Skeletal muscle tissue (tissue), 4 donors: ENCODE measurements around the gene DDX17. TPM values are rescaled to one million over a fixed set of nuclear protein-coding genes. Genes with fewer than 3 reads are reported as not detected.

Experiments
- H3K27ac ChIP-seq: one replicate; pipeline ENCODE4 v1.7.0; 2013; ENCODE audit warnings: mild to moderate bottlenecking, low read depth, low read length, inconsistent platforms
- H3K27me3 ChIP-seq, 3 donors: one replicate each; pipeline ENCODE4 v1.7.0; 2013; ENCODE audit warnings: low read length in 3 of 3; ENCODE audit not compliant: control insufficient read depth in 3 of 3, insufficient read depth in 3 of 3
- H3K36me3 ChIP-seq, 3 donors: one replicate each; pipeline ENCODE4 v1.7.0; 2013; ENCODE audit warnings: low read length in 3 of 3; ENCODE audit not compliant: control insufficient read depth in 3 of 3, insufficient read depth in 3 of 3
- H3K4me1 ChIP-seq, 3 donors: one replicate each; pipeline ENCODE4 v1.7.0; 2013; ENCODE audit warnings: low read length in 3 of 3, mild to moderate bottlenecking in 3 of 3; ENCODE audit not compliant: control insufficient read depth in 3 of 3, insufficient read depth in 3 of 3
- H3K4me3 ChIP-seq, 3 donors: one replicate each; pipeline ENCODE4 v1.7.0; 2013; ENCODE audit warnings: low read length in 3 of 3
- H3K9ac ChIP-seq, 3 donors: one replicate each; pipeline ENCODE4 v1.7.0; 2013; ENCODE audit warnings: low read length in 3 of 3, mild to moderate bottlenecking in 3 of 3, moderate library complexity in 2 of 3, low read depth in 1 of 3
- H3K9me3 ChIP-seq, 3 donors: one replicate each; pipeline ENCODE4 v1.7.0; 2013; ENCODE audit warnings: low read length in 3 of 3; ENCODE audit not compliant: control insufficient read depth in 3 of 3
- total RNA-seq: library from RNA; depleted of rRNA; stranded (reverse); fragments of >200 nt; gene quantifications from one replicate; pipeline ENCODE4 v1.2.3, GENCODE V29; 2014
- donor health status: Osteomylitis.

Gene DDX17
- total RNA-seq, 1 donor from 2014 or later, result 358 TPM

DNA sequence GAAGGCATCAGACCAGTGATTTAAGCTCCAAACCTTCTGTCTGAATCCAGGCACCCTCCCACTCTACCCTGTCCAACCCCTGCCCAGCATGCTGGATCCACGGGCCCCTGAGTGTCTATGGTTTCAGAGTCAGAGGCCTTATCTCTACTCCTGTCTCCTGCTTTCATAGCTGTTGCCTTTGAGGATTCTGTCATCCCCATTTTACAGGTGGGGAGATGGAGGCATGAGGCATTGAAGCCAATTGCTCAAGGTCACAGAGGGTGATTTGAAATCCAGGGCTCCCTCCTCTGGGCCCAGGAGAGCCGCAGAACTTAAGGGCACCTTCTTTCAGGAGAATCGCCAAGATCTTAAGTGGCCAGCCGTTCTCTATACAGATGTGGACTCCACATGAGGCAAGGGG lies 54.2 kb downstream of the DDX17 start:
- Histone ChIP-seq H3K9me3 (no peaks in the 10 kb centered on the region), H3K36me3 (no peaks in the 10 kb centered on the region), H3K9ac (no peak overlapping the region), H3K27me3 (peaks cover 66 to 79% (median 70%) of the 10 kb centered on the region in 3 donors), H3K4me3 (no peak overlapping the region), H3K27ac (no peak overlapping the region), H3K4me1 (peaks cover 5 to 10% (median 6%) of the 10 kb centered on the region in 3 donors)

DNA sequence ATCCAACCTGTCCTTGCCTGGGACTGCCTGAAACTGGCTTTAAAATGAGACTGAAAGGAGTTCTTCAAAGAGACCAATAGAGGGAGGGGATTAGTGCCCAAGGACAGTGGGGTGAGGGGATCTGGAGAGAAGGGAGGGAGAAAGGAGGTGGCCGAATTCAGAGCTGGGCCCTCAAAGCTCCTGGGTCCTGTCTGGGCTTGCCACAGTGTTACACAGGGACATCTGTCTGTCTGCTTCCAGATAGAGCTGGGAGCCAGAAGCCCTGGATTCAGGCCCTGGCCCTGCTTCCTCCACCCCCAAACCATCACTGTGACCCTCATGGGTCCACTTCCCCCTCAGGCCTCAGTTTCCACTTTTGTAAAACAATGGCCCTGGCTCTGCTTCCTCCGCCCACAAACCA lies 54.7 kb downstream of the DDX17 start:
- Histone ChIP-seq H3K9ac (no peak overlapping the region), H3K4me1 (peaks cover 5 to 10% (median 6%) of the 10 kb centered on the region in 3 donors), H3K27me3 (peaks cover 63 to 78% (median 67%) of the 10 kb centered on the region in 3 donors), H3K9me3 (no peaks in the 10 kb centered on the region), H3K27ac (no peak overlapping the region), H3K4me3 (no peak overlapping the region), H3K36me3 (no peaks in the 10 kb centered on the region)

DNA sequence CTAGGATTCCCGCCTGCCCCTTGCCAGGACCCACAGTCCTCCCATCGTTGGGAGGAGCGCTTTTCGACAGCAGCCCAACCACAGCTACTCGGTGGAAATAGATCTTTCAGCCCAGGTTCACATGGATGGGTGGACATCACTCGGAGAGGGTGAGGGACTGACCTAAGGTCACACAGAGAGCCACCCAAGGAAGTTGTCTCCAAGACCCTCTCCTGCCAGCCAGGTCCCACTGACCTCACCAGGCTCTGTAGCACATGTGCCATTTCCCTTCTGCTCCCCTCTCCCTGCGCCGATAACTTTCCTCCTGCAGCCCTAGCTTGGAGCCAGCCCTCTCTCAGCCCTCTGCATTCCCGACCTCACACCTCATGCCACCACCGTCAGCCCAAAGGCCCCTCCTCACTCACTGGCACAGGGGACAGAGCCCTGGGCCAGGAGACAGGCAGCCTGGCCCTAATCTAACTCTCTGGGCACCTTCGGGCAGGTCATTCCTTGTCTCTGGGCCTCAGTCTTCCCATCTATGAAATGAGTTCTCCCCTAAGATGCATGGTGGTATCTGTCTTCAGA lies 55.8 kb downstream of the DDX17 start:
- Histone ChIP-seq H3K27ac (no peak overlapping the region), H3K4me3 (no peak overlapping the region), H3K36me3 (no peaks in the 10 kb centered on the region), H3K27me3 (peaks cover 63 to 79% (median 68%) of the 10 kb centered on the region in 3 donors), H3K9ac (no peak overlapping the region), H3K4me1 (peaks cover 5 to 10% (median 6%) of the 10 kb centered on the region in 3 donors), H3K9me3 (no peaks in the 10 kb centered on the region)

DNA sequence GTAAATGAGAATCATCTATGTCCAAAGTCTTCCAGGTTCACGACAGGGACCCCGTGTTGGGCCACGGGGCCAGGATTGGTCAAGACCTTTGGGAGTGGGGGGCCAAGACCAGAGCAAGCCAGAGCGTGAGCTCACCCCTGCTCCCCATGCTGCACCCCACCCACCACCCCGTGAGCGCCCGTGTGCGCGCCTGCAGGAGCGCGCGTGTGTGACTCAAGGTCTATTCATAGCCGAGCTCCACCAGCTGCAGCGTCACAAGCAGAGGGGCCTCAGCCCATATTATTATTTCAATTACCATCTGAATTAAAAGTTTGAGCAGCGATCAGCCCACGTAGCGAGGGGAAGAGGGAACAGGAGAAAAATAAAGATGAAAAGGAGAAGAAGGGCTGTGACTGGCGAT lies 56.3 kb downstream of the DDX17 start:
- H3K4me3 ChIP-seq, result no peak overlapping the region

DNA sequence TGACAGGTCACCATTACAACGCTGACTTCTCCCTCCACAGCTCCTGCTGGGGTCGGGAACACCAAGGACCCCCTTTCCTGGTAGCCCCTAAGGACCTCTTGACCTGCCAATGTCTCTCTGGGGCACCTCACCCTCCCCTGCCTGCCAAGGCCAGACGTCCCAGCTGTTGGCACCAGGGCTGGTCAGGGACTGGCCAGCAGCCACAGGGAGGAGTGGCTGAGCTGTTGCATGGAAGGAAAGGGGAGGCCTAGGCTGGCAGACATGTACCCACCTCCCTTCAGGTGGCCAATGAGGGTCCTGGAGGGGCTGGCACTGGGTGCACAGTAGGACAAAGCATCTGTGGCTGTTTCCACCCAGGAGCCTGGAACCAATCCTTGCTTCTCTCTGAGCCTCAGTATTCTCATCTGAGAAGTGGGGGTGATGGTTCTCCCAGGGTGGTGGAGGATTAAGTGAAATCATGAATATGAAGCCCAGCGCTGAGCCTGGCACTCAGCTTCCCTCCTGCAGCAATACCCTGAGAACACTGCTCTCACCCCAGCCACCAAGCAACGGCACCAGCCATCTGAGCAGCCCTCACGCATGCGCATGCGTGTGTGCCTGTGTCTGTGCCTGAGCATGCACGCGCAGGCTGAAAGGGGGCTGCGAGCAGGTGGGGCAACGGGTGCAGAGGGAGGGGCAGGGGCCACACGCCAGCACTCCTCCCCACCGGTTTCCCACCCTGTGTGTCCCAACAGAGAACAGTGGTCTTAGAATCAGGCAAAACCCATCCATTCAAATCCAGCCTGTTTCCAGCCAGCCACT lies 57.0 kb downstream of the DDX17 start:
- Histone ChIP-seq H3K36me3 (no peaks in the 10 kb centered on the region), H3K27me3 (peaks cover 68 to 82% (median 71%) of the 10 kb centered on the region in 3 donors), H3K27ac (no peak overlapping the region), H3K9ac (no peak overlapping the region), H3K4me1 (peaks cover under 1 to 5% (median under 1%) of the 10 kb centered on the region in 3 donors), H3K9me3 (no peaks in the 10 kb centered on the region), H3K4me3 (no peak overlapping the region)

More for the DNA sequence above, 56.3 kb downstream of the DDX17 start:
- no peaks in the 10 kb centered on the region for H3K36me3 ChIP-seq
- peaks cover 68 to 82% (median 71%) of the 10 kb centered on the region in 3 donors for H3K27me3 ChIP-seq
- H3K9me3 ChIP-seq, result no peaks in the 10 kb centered on the region
- peaks cover 5 to 10% (median 6%) of the 10 kb centered on the region in 3 donors for H3K4me1 ChIP-seq
- H3K27ac ChIP-seq, result no peak overlapping the region
- no peak overlapping the region for H3K9ac ChIP-seq

DNA sequence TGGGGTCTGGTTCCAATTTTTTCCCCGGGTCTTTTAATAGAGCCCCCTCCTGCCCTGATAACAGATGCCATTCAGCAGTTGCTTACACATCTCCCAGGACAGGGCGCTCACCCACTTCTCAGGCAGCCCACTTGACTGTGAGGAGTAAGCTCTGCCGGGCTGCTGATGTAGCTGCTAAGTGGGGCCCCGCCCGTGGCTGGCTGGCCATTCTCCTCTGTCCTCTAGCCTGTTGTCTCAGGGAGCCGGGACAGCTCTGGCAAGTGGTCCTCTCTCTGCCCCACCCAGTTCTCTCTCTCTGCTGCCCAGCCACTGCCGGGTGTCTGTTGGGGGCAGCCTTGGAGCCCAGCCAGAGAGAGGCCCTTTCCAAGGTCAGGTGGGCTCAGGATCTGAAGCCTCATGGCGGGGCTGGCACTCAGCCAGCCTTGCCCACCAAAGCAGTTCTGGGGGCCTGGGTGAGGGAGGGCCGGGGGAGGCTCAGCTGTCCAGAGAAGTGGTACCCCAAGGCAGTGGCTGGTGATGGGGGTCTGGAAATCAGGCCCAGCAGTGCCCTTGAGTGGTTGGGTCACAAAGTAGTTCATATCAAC lies 60.0 kb downstream of the DDX17 start:
- no peaks in the 10 kb centered on the region for H3K9me3 ChIP-seq
- H3K4me3 ChIP-seq, result no peak overlapping the region
- no peaks in the 10 kb centered on the region for H3K4me1 ChIP-seq
- peaks cover 45 to 64% (median 54%) of the 10 kb centered on the region in 3 donors for H3K27me3 ChIP-seq
- H3K27ac ChIP-seq, result no peak overlapping the region
- no peak overlapping the region for H3K9ac ChIP-seq
- no peaks in the 10 kb centered on the region for H3K36me3 ChIP-seq

DNA sequence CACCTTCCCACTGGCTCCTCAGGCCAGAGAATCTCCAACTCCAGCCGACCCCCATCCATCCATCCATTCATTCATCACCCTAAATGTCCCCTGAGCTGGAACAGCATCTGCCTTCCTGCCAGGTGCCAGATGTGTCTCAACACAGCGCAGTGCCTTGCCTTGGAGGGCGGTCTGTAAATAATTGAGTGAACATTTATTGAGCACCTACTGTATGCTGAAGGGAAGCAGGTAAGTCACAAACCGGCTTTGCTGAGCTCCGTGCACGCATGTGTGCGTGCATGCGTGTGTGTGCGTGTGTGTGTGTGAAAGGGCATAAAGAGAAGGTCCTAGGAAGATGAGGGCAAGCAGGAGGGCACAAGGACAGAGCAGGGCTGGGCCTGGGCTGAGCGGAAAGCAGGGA lies 61.3 kb downstream of the DDX17 start:
- Histone ChIP-seq H3K27me3 (peaks cover 32 to 56% (median 42%) of the 10 kb centered on the region in 3 donors), H3K4me3 (no peak overlapping the region), H3K4me1 (no peaks in the 10 kb centered on the region), H3K36me3 (no peaks in the 10 kb centered on the region), H3K9me3 (no peaks in the 10 kb centered on the region), H3K27ac (no peak overlapping the region), H3K9ac (no peak overlapping the region)

DNA sequence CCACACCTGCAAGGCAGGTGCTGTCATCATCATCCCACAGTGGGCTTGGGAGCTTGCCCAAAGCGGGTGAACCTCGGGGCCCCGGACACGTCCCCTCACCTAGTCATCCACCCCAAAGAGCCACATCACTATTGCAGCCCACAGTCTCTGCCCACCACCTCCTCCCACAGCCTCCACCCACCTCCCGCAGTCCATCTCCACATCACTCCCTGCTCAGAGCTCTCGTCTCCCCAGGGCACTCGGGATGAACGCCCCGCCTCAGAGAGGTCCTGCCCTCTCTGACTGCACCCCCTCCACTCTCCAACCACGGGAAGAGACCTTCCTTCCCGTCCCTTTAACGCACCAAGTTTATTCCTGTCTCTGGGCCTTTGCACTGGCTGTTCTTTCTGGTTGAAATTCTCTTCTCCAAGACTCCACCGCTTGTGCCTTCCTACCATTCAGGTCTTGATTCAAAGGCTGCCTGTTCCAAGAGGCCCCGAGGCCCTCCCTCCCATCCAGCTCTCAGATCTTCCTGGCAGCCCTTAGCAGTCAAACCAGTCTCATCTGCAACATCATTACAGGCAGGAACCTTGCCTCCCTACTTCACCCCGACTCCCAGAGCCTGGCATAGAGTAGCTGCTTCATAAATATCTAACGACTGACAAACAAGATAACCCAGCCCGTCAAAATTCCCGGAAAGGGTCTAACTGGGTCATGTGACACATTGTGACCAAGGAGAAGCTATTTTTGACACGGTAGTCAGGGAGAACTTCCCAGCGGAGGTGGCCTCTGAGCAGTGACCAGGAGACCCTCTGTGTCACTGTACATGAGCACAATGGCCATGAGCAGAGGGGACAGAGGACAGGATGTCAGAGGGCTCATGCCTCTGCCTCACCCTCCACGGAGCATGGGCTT lies 62.2 kb downstream of the DDX17 start:
- no peak overlapping the region for H3K27ac ChIP-seq
- peaks cover 23 to 46% (median 33%) of the 10 kb centered on the region in 3 donors for H3K27me3 ChIP-seq
- no peak overlapping the region for H3K9ac ChIP-seq
- H3K36me3 ChIP-seq, result no peaks in the 10 kb centered on the region
- no peak overlapping the region for H3K4me3 ChIP-seq
- H3K9me3 ChIP-seq, result no peaks in the 10 kb centered on the region
- no peaks in the 10 kb centered on the region for H3K4me1 ChIP-seq

DNA sequence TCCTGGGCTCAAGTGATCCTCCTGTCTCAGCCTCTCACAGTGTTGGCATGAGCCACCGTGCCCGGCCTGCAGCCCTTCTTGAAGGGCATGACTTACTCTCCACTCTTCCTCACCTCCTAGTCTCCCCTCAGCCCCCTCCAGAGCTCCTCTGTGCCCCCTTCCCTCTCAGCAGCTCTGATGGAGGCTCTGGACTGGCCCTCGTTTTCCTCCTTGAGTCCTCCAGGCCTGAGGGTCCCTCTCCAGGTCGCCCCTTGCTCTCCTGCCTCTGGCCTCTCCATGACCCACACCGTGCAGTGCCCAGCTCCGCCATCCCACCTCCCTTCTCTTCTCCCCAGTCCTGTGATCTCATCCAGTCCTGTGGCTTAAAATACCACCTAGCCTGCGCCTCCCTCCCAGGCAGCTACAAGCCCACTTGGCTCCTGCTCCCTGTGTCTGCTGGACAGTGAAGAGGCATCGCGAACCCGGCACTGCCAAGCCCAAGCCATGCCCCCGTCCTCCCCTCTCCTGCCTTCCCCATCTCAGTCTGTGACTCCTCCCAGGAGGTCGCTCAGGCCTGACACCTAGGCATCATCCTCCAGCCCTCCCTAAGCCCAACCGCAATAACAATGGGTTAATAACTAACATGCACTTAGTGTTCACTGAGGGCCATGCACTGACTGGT lies 63.0 kb downstream of the DDX17 start:
- H3K4me3 ChIP-seq, result no peak overlapping the region
- H3K9ac ChIP-seq, result no peak overlapping the region
- no peaks in the 10 kb centered on the region for H3K4me1 ChIP-seq
- no peaks in the 10 kb centered on the region for H3K9me3 ChIP-seq
- no peak overlapping the region for H3K27ac ChIP-seq
- H3K27me3 ChIP-seq, result peaks cover 21 to 44% (median 29%) of the 10 kb centered on the region in 3 donors
- H3K36me3 ChIP-seq, result no peaks in the 10 kb centered on the region
